HG02852 (cell line): ENCODE data around the gene COQ5.
A peak's percentile ranks its signal among the peaks of the same experiment; 100 is the strongest.

Experiments used
- ATAC-seq: cut with Tn5 transposase; IDR thresholded peaks from one replicate; pipeline ENCODE4 v1.9.1; 2021; ENCODE audit warnings: mild to moderate bottlenecking, moderate library complexity; ENCODE audit not compliant: unreplicated experiment

The COQ5 gene

DNA sequence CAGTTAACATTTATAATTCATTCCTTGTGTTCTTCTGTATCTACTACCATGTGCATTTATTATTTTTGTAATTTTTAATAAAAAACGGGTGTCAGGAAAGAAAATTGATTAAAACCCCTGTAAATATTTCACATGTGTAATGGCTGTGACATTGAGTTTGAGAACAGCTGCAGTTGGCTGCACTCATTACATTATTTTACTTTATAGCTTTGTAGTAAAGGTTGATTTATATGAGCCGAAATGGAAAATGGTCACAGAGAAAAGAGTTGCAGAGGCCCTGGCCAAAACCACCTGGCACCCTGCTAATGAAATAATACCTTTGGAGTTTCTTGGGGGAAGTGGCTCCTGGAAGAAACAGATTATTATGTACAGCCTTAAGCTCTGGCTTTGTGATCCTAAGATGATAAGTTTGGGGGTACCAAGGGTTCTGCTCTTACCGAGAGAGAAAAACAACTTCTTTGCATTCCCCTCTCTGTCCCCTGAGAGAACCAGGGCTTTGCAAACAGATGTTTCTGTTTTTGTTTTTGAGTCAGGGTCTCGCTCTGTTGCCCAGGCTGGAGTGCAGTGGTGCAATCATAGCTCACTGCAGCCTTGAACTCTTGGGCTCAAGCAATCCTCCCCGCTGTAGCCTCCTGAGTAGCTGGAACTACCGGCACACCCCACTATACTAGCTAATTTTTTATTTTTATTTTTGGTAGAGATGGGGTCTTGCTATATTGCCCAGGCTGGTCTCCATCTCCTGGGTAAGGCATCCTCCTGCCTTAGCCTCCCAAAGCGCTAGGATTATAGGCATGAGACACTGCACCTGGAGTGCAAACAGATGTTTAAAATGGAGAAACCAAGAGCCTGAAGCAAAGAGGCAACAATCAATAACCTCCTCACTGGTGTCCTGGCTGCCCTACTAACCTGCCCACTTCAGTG lies 42.7 kb downstream of the COQ5 start:
- no peak for ATAC-seq

DNA sequence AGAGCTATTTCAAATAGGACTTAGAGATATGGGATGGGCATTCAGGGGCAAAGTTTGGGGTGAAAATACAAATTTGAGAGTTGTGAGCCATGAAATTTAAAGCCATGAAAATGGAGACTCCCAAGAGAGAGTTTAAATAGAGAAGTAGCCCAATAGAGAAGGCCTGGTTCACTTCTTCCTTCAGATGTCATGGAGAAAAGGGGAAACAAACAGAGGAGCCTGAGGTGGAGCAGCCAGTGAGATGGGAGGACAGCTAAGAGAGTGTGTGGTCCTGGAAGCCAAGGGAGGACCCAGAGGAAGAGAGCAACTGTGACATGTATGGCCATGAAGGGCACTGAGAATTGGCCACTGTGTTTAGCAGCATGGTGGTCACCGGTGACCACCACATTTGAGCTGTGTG lies 45.3 kb downstream of the COQ5 start:
- no peak for ATAC-seq

DNA sequence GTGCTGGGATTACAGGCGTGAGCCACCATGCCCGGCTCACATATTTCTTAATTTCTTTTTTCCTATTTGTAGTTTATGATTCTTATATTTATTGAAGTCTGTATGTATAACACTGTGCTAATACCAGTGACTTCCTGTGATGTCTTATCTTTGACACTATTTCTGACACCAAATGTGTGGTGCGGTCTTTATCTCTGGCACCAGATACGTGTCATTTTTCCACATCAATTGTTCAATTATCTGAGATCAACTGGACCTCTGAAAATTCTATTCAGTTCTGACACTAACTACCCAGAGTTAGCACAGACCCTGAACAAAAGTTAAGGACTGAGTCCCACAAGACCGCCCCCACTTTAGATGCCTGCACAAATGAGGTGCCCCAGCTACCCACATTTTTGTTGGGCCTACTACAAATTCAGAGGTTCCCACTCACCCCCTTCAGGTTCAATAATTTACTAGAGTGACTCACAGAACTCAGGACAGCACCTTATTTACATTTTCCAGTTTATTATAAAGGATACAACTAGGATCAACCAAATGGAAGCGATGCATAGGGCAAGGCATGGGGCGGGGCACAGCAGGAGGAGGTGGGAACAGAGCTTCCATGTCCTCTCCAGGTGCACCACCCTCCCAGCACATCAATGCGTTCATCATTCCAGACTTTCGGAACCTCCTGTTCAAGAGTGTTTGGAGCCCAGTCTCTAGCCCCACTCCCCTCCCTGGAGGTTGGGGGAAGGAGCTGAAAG lies 47.8 kb downstream of the COQ5 start:
- no peak for ATAC-seq

DNA sequence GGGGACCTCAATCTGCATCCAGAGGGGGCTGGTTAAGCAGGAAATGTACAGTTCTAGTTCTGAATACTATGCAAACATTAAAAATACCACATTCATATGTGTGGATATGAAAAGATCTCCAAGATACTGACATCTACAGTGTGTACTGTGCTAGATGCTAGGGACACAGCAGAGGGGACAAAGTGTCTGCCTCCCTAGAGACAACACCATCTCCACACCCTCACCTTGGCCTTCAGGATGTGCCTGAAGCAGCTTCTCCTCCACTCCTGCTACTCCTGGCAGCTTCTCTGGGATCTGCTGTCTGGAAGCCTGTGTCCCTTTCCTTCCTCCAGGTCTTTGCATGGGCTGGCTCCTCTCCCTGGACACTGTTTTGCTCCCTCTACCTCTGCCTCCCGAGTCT lies 48.7 kb downstream of the COQ5 start:
- no peak for ATAC-seq

DNA sequence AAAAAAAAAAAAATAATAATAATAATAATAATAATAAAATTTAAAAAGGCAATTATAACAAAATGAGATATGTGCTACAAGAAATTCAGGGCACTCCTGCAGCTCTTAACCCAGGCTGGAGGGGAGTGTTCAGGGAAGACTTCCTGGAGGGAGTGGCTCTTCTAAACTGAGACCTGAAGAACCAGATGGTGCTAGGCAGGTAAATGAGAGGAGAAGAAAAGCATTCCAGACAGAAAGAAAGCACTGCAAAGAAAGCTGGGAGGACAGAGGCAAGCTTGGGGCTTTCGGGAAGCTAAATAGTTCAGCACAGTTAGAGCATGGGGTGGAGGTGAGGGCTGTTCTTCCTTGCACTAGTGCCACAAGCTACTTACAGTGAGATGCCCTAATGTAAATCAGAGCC lies 49.5 kb downstream of the COQ5 start:
- no peak for ATAC-seq

DNA sequence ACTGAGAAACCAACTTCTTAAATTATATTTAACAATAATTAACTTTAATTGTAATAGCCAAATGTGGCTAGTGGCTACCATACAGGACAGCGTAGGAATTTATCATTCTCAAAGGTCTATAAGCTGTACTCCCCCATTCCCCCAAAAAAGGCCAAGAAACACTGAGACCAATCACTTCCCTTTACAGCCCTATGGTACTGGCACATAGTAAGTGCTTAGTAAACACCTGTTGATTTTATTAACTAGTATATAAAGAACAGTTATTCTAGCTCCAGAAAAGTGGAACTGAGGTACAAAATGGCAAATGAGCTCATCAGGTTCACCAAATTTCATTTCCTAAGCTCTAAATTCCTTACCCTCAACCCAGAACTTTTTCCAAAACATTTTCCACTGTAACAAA lies 53.3 kb downstream of the COQ5 start:
- ATAC-seq = no peak

DNA sequence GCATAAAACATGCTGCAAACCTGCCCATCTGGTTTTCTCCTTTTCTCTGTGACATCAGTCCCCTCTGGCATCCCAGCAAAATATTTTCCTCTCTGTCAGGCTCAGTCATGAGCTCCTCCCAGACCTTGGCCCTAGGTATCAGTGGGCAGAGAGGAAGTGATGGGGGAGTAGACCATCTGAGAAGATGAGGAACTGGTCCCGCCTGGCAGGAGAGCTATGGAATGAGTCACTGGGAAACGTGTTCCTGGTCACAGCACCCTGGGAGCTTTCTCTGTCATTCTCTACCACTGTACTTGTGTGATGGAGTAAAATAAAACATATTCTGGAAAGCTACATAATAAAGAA lies 54.4 kb downstream of the COQ5 start:
- ATAC-seq = no peak

DNA sequence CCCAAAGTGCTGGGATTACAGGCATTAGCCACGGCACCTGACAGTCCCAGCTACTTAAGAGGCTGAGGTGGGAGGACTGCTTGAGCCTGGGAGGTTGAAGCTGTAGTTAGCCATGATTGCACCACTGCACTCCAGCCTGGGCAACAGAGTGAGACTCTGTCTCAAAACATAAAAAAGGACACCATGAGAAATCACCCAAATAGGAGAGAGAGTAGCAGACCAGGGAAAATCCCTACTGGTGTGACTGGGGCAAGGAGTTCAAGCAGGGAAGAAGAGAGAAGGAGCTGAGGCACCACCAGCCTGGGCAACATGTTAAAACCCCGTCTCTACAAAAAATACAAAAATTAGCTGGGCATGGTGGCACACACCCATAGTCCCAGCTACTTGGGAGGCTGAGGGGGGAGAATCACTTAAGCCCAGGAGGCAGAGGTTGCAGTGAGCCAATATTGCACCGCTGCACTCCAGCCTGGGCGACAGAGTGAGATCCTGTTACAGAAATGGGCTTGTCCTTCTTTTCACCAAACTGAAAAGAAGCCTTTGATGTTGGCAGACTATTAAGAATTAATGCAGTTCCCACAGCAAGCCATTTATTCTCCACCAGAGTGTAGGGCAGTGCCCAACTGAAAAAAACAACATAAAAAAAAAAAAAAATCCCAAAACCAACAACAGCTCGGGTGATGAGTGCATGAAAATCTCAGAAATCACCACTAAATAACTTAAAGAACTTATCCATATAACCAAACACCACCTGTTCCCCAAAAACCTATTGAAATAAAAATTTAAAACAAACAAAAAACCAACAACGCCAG lies 54.9 kb downstream of the COQ5 start:
- no peak for ATAC-seq

DNA sequence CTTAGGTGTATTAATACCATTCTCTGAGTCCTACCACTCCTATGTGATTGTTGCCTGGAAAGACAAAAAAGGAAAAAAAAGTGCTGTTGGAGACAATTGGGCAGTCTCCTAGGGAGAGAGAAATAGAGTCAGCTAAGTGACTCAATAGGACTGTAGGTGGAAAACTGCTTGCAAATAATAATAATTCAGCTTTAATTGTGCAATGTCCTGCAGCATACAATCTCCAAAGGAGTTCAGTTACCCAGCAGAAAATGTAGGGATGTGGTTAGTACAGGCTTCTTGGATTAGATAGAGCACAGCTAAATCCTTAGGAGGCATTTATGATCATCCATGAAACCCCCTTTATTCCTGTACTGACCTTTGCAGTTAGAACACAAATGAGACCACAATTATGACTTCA lies 56.4 kb downstream of the COQ5 start:
- no peak for ATAC-seq

DNA sequence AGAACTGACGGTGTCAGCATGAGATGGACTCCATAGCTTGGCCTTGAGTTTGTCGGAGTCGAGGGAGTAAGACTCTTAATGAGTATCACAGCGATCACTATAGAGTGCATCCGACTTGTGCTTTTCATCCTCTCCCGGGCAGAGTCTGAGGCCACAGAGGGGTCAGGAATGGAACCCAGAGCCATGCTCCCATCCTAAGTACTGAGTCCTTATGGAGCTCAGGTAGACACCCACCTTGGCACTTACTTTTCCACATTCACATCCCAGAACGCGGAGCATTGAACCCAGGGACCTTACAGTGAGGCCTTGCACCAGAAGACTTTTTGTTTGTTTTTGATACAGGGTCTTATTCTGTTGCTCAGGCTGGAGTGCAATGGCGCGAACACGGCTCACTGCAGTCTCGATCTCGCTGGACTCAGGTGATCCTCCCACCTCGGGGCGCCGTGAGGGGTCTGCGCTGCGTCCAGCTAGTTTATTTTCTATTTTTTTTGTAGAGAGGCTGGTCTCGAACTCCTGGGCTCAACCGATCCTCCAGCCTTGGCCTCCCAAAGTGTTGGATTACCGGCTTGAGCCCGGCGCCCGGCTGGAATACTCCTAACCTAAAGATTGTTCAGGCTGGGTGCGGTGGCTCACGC lies 58.7 kb downstream of the COQ5 start:
- peak; percentile 27 for ATAC-seq

DNA sequence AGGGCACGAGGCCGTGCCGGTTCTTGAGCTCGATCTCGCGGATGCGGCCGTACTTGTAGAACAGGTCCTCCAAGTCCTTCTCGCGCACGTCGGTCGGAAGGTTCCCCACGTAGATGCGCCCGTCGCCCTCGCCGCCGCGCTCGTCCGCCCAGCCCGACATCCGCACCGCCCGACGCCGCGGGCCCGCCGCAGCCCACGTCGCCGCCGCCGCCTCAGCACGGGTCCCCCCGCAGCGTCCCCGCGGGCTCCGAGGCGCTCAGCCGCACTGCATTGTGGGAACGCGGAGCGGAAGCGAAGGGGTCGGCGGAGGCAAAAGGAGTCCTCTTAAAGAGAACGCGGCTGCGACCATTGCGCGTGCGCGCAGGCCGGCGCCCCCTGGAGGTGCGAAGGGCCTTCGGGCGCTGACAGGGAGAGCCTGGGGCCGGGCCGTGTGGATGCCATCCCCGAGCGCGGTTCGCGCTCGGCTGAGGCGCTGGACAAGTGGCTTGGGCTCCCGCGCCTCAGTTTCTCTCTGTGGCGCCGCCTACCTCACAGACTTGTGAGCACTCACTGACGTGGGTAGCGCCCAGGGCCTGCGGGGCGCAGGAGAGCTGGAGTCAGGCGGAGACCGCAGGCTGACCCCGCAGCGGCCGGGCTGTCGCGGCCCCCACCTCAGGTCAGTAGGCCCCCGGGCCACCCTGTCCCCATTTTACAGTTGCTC lies 59.4 kb downstream of the COQ5 start, which contains the start of gene SRSF9:
Gene SRSF9, minus strand, starts transcription at position 299 of the 700 bp plus-strand sequence. Its CDS starts 139 bp downstream, at position 160.
- ATAC-seq = peak; percentile 88

DNA sequence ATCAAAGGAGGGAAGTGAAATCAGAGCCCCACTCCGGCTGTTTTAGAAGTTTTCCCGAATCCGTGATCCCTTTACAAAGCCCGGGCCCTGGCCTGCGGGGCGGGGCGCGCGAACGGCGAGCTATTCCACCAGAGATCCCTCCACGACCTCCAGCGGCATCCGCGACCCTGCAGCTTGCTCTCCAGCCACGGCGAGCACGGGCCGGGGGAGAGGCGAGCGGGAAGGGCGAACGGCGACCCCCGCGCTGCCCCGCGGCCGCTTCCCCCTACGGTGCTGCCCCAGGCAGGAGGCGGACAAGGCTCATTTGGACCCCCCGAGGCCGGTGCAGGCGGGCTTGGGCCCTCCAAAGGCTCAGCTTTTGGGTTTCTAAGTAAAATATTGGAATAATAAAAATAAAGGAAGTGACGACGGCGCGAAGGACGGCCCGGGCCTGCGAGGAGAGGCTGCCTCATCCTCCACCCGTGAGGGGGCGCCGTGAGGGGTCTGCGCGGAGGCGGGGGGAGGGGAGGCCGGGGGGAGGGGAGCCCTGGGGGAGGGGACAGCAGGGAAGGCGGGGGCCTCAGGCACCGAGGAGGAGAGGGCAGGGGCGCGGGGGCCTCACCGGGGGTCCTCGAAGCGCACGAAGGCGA lies 60.0 kb downstream of the COQ5 start:
- peak; percentile 32 for ATAC-seq

DNA sequence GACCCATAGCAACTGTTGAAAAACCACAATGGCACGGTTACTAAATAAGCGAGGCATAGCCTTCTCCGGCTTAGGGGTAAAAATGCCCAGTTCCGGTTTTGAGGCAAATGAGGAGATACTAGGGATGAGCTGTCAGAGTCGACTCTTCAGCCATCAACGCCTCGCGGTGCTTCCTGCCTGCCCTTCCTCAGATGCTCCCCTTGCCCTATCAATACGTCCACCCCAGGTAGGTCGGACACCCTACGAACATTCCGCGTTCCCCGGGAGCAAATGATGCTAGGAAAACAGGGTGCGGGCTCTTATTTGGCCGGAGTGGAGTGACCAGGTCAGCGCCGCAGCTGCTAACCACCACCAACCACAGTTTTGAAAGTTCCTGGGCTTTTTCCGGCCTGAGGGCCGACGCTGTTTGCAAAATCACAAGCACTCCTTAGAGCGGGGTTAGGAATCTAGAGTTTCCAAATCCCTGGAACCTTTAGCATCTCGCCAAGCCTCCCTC lies 60.6 kb downstream of the COQ5 start:
- no peak for ATAC-seq

DNA sequence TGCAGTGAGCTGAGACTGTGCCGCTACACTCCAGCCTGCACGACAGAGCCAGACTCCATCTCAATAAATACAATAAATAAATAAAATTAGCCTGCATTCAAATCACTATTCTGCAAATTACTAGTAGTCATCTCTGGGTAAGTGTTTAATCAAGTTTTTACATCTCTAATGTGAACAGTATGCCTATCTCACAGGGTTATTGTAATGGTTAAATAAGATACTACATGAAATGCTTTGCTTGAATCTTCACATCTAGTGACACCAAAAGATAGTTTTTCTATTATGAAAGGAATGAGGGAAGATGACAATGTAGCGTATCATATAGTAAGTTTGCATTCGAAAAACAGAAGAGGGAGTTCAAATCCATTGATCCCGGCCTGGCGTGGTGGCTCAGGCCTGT lies 61.5 kb downstream of the COQ5 start:
- no peak for ATAC-seq

DNA sequence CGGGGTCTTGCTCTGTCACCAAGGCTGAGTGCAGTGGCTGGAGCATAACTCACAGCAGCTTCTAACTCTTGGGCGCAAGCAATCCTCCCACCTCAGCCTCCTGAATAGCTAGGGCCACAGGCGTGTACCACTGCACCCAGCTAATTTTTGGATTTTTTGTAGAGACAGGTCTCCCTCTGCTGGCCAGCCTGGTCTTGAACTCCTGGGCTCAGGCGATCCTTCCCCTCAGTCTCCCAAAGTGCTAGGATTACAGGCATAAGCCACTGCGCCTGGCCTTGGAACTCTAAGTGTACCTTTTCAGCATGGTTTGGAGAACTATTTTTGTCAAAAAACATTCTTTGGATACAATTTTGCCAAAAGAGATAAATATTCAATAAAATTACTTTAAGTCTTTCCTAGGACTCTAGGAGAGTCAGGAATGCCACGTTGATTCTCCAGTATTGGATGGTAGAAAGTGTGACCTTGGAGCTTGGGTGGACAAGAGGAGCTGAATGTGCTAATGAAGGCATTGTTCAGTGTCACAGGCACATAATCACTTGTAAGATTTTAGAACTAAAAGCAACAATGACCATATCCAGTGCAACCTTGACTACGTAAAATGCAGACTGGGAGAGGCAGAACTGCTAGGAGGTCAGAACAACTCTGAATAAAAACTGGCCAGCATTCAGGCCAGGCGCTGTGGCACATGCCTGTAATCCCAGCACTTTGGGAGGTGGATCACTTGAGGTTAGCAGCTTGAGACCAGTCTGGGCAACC lies 62.2 kb downstream of the COQ5 start:
- ATAC-seq = no peak

DNA sequence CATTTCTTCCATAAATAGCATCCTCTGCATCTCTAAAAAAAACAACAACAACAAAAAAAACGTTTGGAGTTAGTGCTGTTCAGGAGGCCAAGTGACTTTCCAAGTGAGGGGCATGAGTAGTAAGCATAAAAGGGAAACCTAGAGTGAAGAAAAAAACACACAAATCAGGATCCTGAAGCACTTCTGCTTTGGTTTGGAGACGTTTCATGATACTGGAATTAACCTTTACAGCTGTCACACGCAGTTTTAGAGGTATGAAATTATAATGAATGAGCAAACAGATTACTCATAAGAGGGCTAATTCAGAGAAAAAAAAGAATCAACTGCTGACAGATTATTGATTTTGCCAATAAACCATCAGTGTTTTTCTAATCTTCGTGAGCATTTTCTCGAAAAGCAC lies 63.2 kb downstream of the COQ5 start:
- ATAC-seq = no peak

DNA sequence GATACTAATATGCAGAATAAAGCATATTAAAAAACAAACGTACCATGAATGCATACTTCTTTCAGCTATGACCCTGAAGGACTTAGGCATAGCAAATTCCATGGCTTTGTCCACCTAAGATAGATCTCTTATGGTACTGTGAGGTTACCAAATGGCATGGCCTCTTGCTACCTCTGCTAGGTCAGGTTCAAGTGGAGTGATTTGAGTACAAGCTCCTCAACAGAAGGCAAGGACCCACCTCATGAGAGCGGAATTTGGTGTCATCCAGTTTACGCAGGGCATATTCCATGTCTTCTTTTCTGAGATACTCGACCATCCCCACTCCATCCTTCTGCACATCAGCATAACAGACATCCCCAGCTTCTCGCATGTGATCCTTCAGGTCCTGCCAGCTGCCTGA lies 65.2 kb downstream of the COQ5 start:
- no peak for ATAC-seq

DNA sequence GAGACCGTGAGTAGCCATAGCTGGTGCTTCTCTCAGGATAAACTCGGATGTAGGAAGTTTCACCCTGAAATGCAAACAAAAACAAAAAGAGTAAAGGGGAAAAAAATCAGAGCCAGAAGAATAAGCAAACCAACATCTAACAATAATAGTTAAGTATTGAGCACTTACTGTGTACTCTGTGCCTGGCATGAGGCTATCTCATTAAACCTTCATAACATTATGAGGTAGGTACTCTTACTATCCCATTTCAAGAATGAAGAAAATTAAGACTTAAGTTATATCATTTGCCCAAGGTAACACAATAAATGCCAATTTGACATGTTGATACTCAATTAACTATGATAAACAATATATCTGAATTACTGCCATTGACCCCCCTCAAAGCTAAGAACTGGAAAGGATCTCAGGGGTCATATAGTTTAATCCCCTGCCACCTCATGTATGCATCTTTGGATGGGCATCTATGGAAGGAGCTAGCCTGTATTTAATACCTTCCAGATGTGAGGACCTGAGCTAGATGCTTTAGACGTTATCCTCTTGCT lies 66.8 kb downstream of the COQ5 start:
- ATAC-seq = no peak

DNA sequence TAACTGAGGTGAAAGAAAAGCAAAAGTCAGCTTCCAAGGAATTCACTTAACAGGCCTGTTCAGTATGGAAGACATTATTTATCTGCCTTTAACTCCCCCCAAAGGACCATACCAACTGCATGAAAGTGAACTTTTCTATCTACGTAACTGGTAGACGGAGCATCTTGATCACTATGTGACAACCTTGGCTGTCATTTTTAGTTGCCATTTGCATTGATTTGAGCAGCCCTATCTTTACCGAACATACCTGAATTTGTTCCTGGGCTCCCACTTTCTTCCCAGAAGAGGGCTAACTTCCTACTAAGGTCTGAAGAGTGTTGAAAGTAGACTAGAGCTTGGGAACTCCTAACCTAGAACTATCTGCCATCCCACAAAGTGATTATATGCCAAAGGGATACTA lies 68.8 kb downstream of the COQ5 start:
- no peak for ATAC-seq
